Breast epithelium (tissue), 4 donors: Measurements from ENCODE around the gene LITAFD. TPM values are rescaled to one million over a fixed set of nuclear protein-coding genes. Genes with fewer than 3 reads are reported as not detected.
A peak's percentile ranks its signal among the peaks of the same experiment; 100 is the strongest.
"Not testable (repeated sequence)": the region's sequence is repeated elsewhere in the genome, so short reads cannot be mapped to it uniquely, and the experiment has no call there.

Experiments used
- DNase-seq, 2 donors: peaks; one replicate each; pipeline ENCODE4 v3.0.0-alpha.2; 2019; ENCODE audit warnings: low spot score in 2 of 2
- H3K27ac ChIP-seq, 2 donors: fragments of 200-600 bp; sonication (generic) in 1 of 2; one replicate each; pipeline ENCODE4 v1.5.1; 2016 to 2019; ENCODE audit warnings: mild to moderate bottlenecking in 1 of 2
- H3K27me3 ChIP-seq, 2 donors: fragments of 200-600 bp; sonication (generic) in 1 of 2; one replicate each; pipeline versions ENCODE4 v1.5.1 to v1.6.0; 2017 to 2019; ENCODE audit warnings: control low read depth in 1 of 2, mild to moderate bottlenecking in 1 of 2
- H3K36me3 ChIP-seq: fragments of 200-600 bp; one replicate; pipeline ENCODE4 v1.5.1; 2019
- H3K4me1 ChIP-seq, 2 donors: fragments of 200-600 bp; sonication (generic); one replicate each; pipeline ENCODE4 v1.5.1; 2016 to 2019; ENCODE audit warnings: control low read depth in 1 of 2
- H3K4me3 ChIP-seq, 3 donors: fragments of 200-600 bp; sonication (generic); 1 replicate in 2 of 3; 2 replicates in 1 of 3; pipeline ENCODE4 v1.5.1; 2016 to 2019; ENCODE audit warnings: mild to moderate bottlenecking in 3 of 3, moderate library complexity in 2 of 3
- H3K9me3 ChIP-seq, 2 donors: fragments of 200-600 bp; sonication (generic) in 1 of 2; one replicate each; pipeline ENCODE4 v1.5.1; 2016 to 2019; ENCODE audit warnings: control low read depth in 1 of 2
- POLR2A ChIP-seq: fragments of 450-650 bp; IDR thresholded peaks from one replicate; pipeline ENCODE4 v1.6.1; 2016; ENCODE audit warnings: antibody characterized with exemption, mild to moderate bottlenecking, moderate library complexity
- POLR2AphosphoS5 ChIP-seq, 3 donors: sonication (generic); formaldehyde crosslinking; IDR thresholded peaks; one replicate each; pipeline ENCODE4 v1.6.1; 2017; ENCODE audit warnings: antibody characterized with exemption in 3 of 3
- intact Hi-C: fragments of 100-400 bp; cut with DNase I; formaldehyde crosslinking; loops from one replicate; pipeline ENCODE4 v1.15.1; 2023; ENCODE audit warnings: low total_unique reads
- total RNA-seq, 3 donors: library from RNA; depleted of rRNA; stranded (reverse); fragments of >200 nt; gene quantifications; one replicate each; pipeline ENCODE4 v1.1.0, GENCODE V29; 2016
- TF ChIP-seq, protein P1 (sequence below), 3 donors: fragments of 450-650 bp; IDR thresholded peaks; one replicate each; pipeline ENCODE4 v1.5.1; 2016 to 2017; ENCODE audit warnings: antibody characterized with exemption in 3 of 3, mild to moderate bottlenecking in 3 of 3, moderate library complexity in 3 of 3

The LITAFD gene
- total RNA-seq = not detected

DNA sequence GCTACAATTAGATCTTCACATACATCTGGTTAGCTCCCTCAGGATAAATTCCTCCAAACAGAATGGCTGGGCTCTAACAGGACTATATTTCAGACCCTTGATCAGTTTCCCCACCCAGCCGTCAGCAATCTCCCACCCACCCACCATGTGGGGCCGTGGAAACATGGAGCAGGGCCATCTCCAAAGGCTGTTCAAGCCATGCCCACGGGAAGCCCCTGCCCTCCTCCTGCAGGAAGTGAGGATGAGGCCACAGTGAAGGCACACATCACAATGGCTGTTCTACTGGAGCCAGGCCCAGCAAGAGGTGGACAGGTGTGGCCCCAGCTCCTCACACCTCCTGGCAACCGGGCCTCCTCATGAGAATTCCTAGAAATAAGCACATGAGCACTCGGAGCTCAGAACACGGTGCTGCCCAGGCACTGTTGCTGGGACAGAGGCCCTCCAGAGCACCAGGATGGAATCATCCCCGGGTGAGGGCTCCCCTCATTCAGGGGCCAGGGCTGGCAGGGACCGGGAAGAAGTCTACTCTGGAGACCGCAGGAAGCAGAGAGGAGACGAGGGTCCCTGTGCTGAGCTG lies at the start of gene LITAFD:
Gene LITAFD, plus strand, starts transcription at position 311 of the 577 bp plus-strand sequence. CDS start 2,005 bp downstream, outside the sequence.
- intact Hi-C loops = loop anchor here (10.0 kb wide), 1 partner anchor 237 kb away; no protein-coding TSS in a partner anchor
- no peaks in the 10 kb centered on the region for H3K36me3 ChIP-seq
- H3K9me3 ChIP-seq = no peaks in the 10 kb centered on the region
- H3K27me3 ChIP-seq = no peaks in the 10 kb centered on the region
- H3K27ac ChIP-seq = no peak within 1 kb of the TSS
- no peak for DNase-seq
- peaks cover 0 to 6% of the 10 kb centered on the region in 2 donors for H3K4me1 ChIP-seq
- TF ChIP-seq POLR2AphosphoS5 (IDR thresholded peaks at IDR 0.05) (no peak), POLR2A (no peak)
- TF ChIP-seq, protein P1, sequence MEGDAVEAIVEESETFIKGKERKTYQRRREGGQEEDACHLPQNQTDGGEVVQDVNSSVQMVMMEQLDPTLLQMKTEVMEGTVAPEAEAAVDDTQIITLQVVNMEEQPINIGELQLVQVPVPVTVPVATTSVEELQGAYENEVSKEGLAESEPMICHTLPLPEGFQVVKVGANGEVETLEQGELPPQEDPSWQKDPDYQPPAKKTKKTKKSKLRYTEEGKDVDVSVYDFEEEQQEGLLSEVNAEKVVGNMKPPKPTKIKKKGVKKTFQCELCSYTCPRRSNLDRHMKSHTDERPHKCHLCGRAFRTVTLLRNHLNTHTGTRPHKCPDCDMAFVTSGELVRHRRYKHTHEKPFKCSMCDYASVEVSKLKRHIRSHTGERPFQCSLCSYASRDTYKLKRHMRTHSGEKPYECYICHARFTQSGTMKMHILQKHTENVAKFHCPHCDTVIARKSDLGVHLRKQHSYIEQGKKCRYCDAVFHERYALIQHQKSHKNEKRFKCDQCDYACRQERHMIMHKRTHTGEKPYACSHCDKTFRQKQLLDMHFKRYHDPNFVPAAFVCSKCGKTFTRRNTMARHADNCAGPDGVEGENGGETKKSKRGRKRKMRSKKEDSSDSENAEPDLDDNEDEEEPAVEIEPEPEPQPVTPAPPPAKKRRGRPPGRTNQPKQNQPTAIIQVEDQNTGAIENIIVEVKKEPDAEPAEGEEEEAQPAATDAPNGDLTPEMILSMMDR (IDR thresholded peaks at IDR 0.05) = no peak
- H3K4me3 ChIP-seq = no peak within 1 kb of the TSS

DNA sequence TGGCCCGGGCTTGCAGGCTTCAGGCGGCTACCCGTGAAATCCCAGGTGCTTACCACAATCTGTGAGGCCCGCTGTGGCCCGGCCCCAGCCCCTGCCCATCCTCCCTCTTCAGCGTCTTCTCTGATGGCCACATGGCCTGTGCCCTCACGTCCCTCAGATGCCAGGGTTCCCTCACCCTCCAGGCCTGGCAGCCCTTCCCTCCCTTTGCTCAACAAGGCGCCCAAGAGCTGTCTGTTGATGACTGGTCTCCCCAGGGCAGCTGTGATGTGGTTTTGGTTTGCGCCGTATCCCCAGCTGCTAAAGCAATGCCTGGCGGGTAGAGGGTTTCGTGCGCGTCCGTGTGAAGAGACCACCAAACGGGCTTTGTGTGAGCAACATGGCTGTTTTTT lies 49.4 kb upstream of the LITAFD start:
- H3K4me3 ChIP-seq = no peak overlapping the region
- no peak overlapping the region for H3K27ac ChIP-seq
- no peaks in the 10 kb centered on the region for H3K36me3 ChIP-seq
- DNase-seq = no peak
- H3K27me3 ChIP-seq = no peaks in the 10 kb centered on the region
- H3K4me1 ChIP-seq = no peaks in the 10 kb centered on the region
- no peaks in the 10 kb centered on the region for H3K9me3 ChIP-seq
- TF ChIP-seq POLR2A = no peak
- TF ChIP-seq, protein P1 (IDR thresholded peaks at IDR 0.05) = no peak
- no peak for TF ChIP-seq POLR2AphosphoS5 (IDR thresholded peaks at IDR 0.05)
- intact Hi-C loops = no loop called here

DNA sequence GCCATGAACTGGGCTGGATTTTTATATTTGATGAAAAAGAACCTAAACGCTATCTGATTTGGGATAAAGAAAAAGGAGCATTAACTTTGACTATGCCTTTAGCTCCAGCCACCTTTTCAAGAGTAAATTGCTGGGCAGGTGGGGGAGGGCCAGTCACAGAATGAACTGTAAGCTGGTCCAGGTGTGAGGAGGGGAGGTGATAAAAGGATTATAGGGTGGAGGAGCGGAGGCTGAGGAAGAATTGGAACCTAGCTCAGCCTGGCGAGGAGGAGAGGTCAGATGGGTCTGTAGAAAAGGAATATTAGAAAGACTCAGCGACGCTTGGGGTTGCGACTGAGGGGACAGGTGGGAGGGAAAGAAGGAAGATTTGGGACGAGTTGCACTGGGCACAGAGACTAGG lies 45.4 kb upstream of the LITAFD start:
- H3K4me3 ChIP-seq, H3K36me3 ChIP-seq, H3K4me1 ChIP-seq, H3K27me3 ChIP-seq, DNase-seq, H3K9me3 ChIP-seq, intact Hi-C loops, H3K27ac ChIP-seq: not testable (repeated sequence)

DNA sequence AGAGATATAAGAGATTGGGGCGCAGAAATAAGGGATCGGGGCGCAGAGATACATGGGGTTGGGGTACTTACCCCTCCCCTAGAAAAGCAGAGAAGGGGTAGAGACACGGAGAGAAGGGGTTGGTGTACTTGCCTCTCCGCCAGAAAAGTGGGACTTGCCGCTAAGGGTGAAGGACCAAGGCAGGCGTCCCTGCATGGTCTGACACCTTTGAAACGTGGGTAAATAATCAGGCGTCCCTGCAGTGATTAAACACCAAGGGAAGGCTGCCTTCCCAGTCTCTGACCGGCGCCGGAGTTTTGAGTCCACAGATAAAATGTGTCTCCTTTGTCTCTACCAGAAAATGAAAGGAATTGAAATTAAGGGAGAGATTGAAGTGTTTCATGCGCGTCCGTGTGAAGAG lies 44.6 kb upstream of the LITAFD start:
- H3K36me3 ChIP-seq, H3K9me3 ChIP-seq, H3K4me3 ChIP-seq, DNase-seq, H3K27me3 ChIP-seq, H3K27ac ChIP-seq, intact Hi-C loops, H3K4me1 ChIP-seq: not testable (repeated sequence)

DNA sequence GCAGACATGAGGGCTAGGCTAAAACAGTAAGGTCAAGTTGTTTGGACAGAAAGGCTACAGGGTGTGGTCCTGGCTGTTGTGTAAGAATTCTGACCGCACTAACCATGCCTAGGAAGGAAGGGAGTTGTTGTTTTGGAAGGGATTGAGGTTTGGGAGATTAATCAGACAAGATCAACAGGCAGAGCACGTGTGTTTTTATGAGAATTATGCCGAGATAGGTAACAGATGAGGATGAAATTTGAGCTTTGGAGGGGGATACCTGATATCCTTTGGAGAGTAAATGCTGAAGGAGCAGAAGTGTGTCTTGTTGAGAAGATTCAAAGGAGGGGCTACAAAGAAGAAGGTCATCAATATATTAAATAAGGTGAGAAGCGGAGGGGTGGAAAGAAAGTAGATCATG lies 40.1 kb upstream of the LITAFD start:
- DNase-seq, H3K9me3 ChIP-seq, intact Hi-C loops, H3K36me3 ChIP-seq, H3K27me3 ChIP-seq, H3K4me1 ChIP-seq: not testable (repeated sequence)
- Histone ChIP-seq H3K27ac (peak overlapping the region in 1 of 2 donors; percentile 32), H3K4me3 (peak overlapping the region in 1 of 3 donors; percentile 15)

DNA sequence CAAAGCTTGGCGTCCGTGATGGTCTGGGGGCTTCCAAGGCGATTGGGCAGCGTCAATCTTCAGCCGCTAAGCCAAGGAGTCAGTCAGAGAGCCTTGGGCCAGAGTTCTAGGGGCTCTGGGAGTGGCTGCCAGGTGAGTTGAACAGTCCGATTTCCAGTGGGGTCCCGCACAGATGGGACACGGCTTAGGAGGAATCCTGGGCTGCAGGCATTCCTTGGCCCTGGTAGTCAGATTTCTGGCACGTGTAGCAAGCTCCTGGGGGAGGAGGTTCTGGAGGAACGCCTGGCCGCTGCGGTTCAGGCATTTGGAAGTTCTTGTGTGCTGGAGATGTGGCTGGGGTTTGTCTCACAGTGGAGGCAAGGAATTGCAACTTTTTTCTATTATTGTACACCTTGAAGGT lies 38.9 kb upstream of the LITAFD start:
- H3K4me1 ChIP-seq, H3K36me3 ChIP-seq, H3K27ac ChIP-seq, DNase-seq, H3K27me3 ChIP-seq, H3K9me3 ChIP-seq, intact Hi-C loops: not testable (repeated sequence)
- peak overlapping the region in 1 of 3 donors; percentile 13 for H3K4me3 ChIP-seq

DNA sequence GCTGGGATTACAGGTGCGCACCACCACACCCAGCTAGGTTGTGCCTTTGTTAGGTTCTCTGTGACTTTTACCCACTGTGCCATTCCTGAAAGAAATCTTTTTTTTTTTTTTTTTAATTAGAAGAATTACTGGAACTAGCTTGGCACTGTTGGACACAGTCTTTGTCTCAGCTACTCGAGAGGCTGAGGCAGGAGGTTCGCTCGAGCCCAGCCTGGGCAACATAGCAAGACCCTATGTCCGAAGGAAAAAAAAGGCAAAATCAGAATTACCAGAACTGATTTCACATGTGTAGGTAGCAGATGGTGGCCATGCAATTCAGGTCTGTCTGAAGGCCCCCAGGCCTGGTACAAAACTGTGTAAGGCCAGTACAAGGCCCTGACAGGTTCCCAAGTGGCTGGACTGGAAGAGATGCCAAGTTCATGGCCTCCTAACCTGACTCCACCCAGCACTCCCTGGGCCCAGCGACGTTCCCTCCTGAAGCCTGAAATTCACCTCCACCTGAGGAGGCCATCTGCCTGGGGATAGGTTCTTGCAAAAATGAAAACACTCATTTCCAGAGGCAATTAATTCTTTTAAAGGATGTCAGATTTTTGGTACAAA lies 36.4 kb upstream of the LITAFD start:
- Histone ChIP-seq H3K9me3 (no peaks in the 10 kb centered on the region), H3K27ac (no peak overlapping the region), H3K4me1 (no peaks in the 10 kb centered on the region), H3K4me3 (no peak overlapping the region), H3K27me3 (no peaks in the 10 kb centered on the region), H3K36me3 (no peaks in the 10 kb centered on the region)
- no peak for DNase-seq
- intact Hi-C loops = no loop called here
- TF ChIP-seq POLR2A (no peak), POLR2AphosphoS5 (IDR thresholded peaks at IDR 0.05) (no peak)
- TF ChIP-seq, protein P1 (IDR thresholded peaks at IDR 0.05) = no peak
